ENCODE data around the gene ZNF8. TPM values are rescaled to one million over a fixed set of nuclear protein-coding genes. Genes with fewer than 3 reads are reported as not detected.

The ZNF8 gene
- total and polyA plus RNA-seq, 4 experiments from 2014 or later = 0.63 to 10.2 (median 5.2) TPM

DNA sequence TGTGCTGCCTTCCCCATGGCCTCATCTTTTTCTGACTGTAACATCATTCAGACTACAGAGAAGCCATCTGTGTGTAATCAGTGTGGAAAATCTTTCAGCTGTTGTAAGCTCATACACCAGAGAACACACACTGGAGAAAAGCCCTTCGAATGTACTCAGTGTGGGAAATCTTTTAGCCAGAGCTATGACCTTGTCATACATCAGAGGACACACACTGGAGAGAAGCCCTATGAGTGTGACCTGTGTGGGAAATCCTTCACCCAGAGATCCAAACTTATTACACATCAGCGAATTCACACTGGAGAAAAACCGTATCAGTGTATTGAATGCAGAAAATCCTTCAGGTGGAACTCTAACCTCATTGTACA, 17.2 kb upstream of the ZNF8 start:
- H3K4me3 ChIP-seq (ENCODE audit: low read length in 2 of 2) = peak overlapping the region in 1 of 2 donors; percentile 17
- POLR2A ChIA-PET (ENCODE audit: partially characterized antibody) = interaction anchor here (0.6 to 1.1 kb wide), 4 partner anchors 15 to 257 kb away, joined by 3 read pairs; no protein-coding TSS in a partner anchor
- no peaks in the 10 kb centered on the region for H3K27me3 ChIP-seq (ENCODE audit: insufficient read depth, low read length)
- Mint-ChIP-seq H3K4me1 (peaks cover 0 to 10% (median 0%) of the 10 kb centered on the region in 4 donors), H3K9me3 (peaks cover 0 to 100% (median 85%) of the 10 kb centered on the region in 8 donors), H3K4me3 (no peak overlapping the region), H3K27me3 (no peaks in the 10 kb centered on the region), H3K36me3 (peaks cover 60 to 67% of the 10 kb centered on the region in 2 donors), H3K27ac (no peak overlapping the region)
- H3K9me3 ChIP-seq (ENCODE audit: control insufficient read depth in 1 of 2, low read length in 2 of 2) = peaks cover 38 to 84% of the 10 kb centered on the region in 2 donors
- intact Hi-C loops (cut with micrococcal nuclease) = no loop called here
- no peak overlapping the region for H3K27ac ChIP-seq (ENCODE audit: low read depth, low read length)
- no peaks in the 10 kb centered on the region for H3K4me1 ChIP-seq (ENCODE audit: insufficient read depth, low read length)
- no peak for DNase-seq
- H3K36me3 ChIP-seq (ENCODE audit: insufficient read depth, low read length) = peaks cover 19% of the 10 kb centered on the region
- CTCF ChIA-PET (ENCODE audit: partially characterized antibody) = no interaction called here

DNA sequence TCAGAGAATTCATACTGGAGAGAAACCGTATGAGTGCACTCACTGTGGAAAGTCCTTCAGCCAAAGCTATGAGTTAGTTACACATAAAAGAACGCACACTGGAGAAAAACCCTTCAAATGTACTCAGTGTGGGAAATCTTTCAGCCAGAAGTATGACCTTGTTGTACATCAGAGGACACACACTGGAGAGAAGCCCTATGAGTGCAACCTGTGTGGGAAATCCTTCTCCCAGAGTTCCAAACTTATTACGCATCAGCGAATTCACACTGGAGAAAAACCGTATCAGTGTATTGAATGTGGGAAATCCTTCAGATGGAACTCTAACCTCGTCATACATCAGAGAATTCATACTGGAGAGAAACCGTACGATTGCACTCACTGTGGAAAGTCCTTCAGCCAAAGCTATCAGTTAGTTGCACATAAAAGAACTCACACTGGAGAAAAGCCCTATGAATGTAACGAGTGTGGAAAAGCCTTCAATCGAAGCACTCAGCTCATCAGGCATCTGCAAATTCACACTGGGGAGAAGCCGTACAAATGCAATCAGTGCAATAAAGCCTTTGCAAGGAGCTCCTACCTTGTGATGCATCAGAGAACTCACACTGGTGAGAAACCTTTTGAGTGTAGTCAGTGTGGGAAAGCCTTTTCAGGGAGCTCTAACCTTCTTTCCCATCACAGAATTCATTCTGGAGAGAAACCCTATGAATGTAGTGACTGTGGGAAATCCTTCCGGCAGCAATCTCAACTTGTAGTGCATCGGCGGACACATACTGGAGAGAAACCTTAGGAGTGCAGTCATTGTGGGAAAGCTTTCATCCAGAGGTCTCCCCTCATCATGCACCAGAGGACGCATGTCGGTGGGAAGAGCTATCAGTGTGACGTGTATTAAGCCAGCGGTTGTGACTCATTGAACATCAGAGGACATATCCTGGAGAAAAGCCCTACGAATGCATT, 16.5 kb upstream of the ZNF8 start:
- no peak overlapping the region for H3K27ac ChIP-seq (ENCODE audit: low read depth, low read length)
- H3K27ac Mint-ChIP-seq = no peak overlapping the region
- peaks cover 0 to 10% (median 0%) of the 10 kb centered on the region in 4 donors for H3K4me1 Mint-ChIP-seq
- no peak for DNase-seq
- no peaks in the 10 kb centered on the region for H3K27me3 Mint-ChIP-seq
- ChIA-PET CTCF (ENCODE audit: partially characterized antibody) (no interaction called here), POLR2A (ENCODE audit: partially characterized antibody) (interaction anchor here (0.6 to 1.1 kb wide), 5 partner anchors 15 to 256 kb away, joined by 3 read pairs; no protein-coding TSS in a partner anchor)
- intact Hi-C loops (cut with micrococcal nuclease) = no loop called here
- no peaks in the 10 kb centered on the region for H3K4me1 ChIP-seq (ENCODE audit: insufficient read depth, low read length)
- peaks cover 58 to 64% of the 10 kb centered on the region in 2 donors for H3K36me3 Mint-ChIP-seq
- H3K9me3 Mint-ChIP-seq = peaks cover 0 to 99% (median 84%) of the 10 kb centered on the region in 8 donors
- H3K36me3 ChIP-seq (ENCODE audit: insufficient read depth, low read length) = peaks cover 19% of the 10 kb centered on the region
- no peaks in the 10 kb centered on the region for H3K27me3 ChIP-seq (ENCODE audit: insufficient read depth, low read length)
- H3K4me3 ChIP-seq (ENCODE audit: low read length in 2 of 2) = peak overlapping the region; percentile 17 to 27
- H3K9me3 ChIP-seq (ENCODE audit: control insufficient read depth in 1 of 2, low read length in 2 of 2) = peaks cover 38 to 83% of the 10 kb centered on the region in 2 donors
- peak overlapping the region in 1 of 8 donors; percentile 22 for H3K4me3 Mint-ChIP-seq

DNA sequence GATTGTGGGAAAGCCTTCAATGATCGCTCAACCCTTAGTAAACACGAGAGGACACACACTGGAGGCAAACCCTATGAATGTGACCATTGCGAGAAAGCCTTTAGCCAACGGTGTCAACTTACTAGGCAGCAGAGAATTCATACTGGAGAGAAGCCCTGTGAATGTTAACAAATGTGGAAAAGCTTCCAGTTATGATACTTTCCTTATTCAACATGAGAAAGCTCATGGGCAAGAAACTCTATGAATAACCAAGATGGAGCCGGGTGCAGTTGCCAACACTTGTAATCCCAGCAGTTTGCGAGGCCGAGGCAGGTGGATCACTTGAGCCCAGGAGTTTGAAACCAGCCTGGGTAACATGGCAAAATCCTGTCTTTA, 15.8 kb upstream of the ZNF8 start:
- Mint-ChIP-seq H3K4me3 (peak overlapping the region in 2 of 8 donors; percentile 12 to 22), H3K4me1 (peaks cover 0 to 7% (median 0%) of the 10 kb centered on the region in 4 donors), H3K9me3 (peaks cover 0 to 99% (median 81%) of the 10 kb centered on the region in 8 donors), H3K27me3 (no peaks in the 10 kb centered on the region), H3K27ac (no peak overlapping the region), H3K36me3 (peaks cover 51 to 58% of the 10 kb centered on the region in 2 donors)
- intact Hi-C loops (cut with micrococcal nuclease) = no loop called here
- Histone ChIP-seq H3K4me1 (ENCODE audit: insufficient read depth, low read length) (no peaks in the 10 kb centered on the region), H3K36me3 (ENCODE audit: insufficient read depth, low read length) (peaks cover 19% of the 10 kb centered on the region), H3K9me3 (ENCODE audit: control insufficient read depth in 1 of 2, low read length in 2 of 2) (peaks cover 37 to 76% of the 10 kb centered on the region in 2 donors), H3K27me3 (ENCODE audit: insufficient read depth, low read length) (no peaks in the 10 kb centered on the region), H3K27ac (ENCODE audit: low read depth, low read length) (no peak overlapping the region), H3K4me3 (ENCODE audit: low read length in 2 of 2) (peak overlapping the region; percentile 17 to 27)
- CTCF ChIA-PET (ENCODE audit: partially characterized antibody) = no interaction called here
- no peak for DNase-seq
- POLR2A ChIA-PET (ENCODE audit: partially characterized antibody) = interaction anchor here (1.1 kb wide), 2 partner anchors 14 to 32 kb away, joined by 3 read pairs; no protein-coding TSS in a partner anchor

DNA sequence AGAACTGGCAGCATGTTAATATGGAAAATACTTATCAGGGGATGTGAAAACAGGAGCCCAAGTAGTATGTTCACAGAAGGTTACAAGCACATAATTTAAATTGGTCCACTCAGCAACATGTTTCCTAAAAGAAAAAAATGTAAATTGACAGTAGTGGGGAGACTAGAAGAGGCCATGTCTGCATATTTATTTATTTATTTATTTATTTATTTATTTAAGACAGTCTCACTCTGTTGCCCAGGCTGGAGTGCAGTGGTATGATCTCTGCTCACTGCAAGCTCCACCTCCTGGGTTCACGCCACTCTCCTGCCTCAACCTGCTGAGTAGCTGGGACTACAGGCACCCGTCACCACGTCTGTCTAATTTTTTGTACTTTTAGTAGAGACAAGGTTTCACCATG, 13.7 kb upstream of the ZNF8 start:
- no peak overlapping the region for H3K4me3 ChIP-seq (ENCODE audit: low read length in 2 of 2)
- H3K9me3 Mint-ChIP-seq = peaks cover 0 to 97% (median 74%) of the 10 kb centered on the region in 8 donors
- peaks cover 15% of the 10 kb centered on the region for H3K36me3 ChIP-seq (ENCODE audit: insufficient read depth, low read length)
- no peak overlapping the region for H3K4me3 Mint-ChIP-seq
- peaks cover 25 to 61% of the 10 kb centered on the region in 2 donors for H3K9me3 ChIP-seq (ENCODE audit: control insufficient read depth in 1 of 2, low read length in 2 of 2)
- CTCF ChIA-PET (ENCODE audit: partially characterized antibody) = interaction anchor here (1.3 kb wide), 1 partner anchor 9 kb away, joined by 4 read pairs; no protein-coding TSS in a partner anchor
- no peak for DNase-seq
- H3K4me1 ChIP-seq (ENCODE audit: insufficient read depth, low read length) = no peaks in the 10 kb centered on the region
- H3K4me1 Mint-ChIP-seq = peaks cover 0 to 1% (median 0%) of the 10 kb centered on the region in 4 donors
- H3K27ac ChIP-seq (ENCODE audit: low read depth, low read length) = no peak overlapping the region
- H3K27ac Mint-ChIP-seq = no peak overlapping the region
- POLR2A ChIA-PET (ENCODE audit: partially characterized antibody) = no interaction called here
- no peaks in the 10 kb centered on the region for H3K27me3 ChIP-seq (ENCODE audit: insufficient read depth, low read length)
- H3K36me3 Mint-ChIP-seq = peaks cover 45 to 48% of the 10 kb centered on the region in 2 donors
- H3K27me3 Mint-ChIP-seq = no peaks in the 10 kb centered on the region
- intact Hi-C loops (cut with micrococcal nuclease) = no loop called here

DNA sequence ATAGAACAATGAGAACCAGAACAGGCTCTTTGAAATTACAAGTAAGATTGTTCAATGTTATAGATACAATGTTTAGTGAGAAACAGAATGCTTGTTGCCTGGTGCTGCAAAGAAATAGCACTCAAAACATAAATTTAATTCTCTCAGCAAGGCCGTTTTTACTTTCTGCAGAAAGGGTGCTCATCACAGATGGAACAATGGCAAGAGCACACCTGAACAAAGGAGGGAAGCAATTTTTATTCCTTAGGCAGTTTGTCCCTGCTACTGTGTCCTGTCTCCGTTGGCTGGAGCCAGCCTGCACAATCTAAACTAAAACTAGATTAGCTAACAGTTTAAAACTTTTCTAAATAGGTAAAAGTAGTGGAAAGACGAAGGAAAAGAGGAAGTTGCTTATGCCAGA, 10.4 kb upstream of the ZNF8 start:
- CTCF ChIA-PET (ENCODE audit: partially characterized antibody) = no interaction called here
- peaks cover 7 to 35% of the 10 kb centered on the region in 2 donors for H3K9me3 ChIP-seq (ENCODE audit: control insufficient read depth in 1 of 2, low read length in 2 of 2)
- intact Hi-C loops (cut with micrococcal nuclease) = no loop called here

DNA sequence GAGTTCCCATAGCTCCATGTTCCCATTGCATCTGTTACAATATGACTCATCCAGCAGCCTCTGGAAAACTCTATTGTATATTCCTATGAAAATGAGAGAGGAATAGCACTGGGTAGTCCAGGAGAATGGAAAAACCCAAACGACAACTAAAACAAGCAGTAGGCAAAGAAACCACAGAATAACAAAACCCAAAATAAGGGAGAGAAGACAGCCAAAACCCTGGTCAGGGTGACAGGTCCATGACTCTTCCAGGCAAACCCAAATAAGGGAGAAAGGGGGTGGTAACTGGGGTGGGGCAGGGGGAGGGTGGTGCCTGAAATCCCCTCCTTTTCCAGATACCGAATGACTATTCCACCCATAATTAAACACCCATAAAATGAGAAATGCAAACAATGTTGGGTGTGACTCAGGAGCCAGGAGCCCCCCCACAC, 4.0 kb upstream of the ZNF8 start:
- Mint-ChIP-seq H3K4me1 (peaks cover 8 to 37% (median 18%) of the 10 kb centered on the region in 4 donors), H3K36me3 (peaks cover 48 to 59% of the 10 kb centered on the region in 2 donors), H3K9me3 (peaks cover 0 to 50% (median 35%) of the 10 kb centered on the region in 8 donors), H3K27ac (peak overlapping the region in 2 of 7 donors; percentile 21 to 60), H3K4me3 (no peak overlapping the region), H3K27me3 (no peaks in the 10 kb centered on the region)
- peaks cover 0 to 18% of the 10 kb centered on the region in 2 donors for H3K9me3 ChIP-seq (ENCODE audit: control insufficient read depth in 1 of 2, low read length in 2 of 2)
- no peaks in the 10 kb centered on the region for H3K27me3 ChIP-seq (ENCODE audit: insufficient read depth, low read length)
- H3K27ac ChIP-seq (ENCODE audit: low read depth, low read length) = no peak overlapping the region
- peaks cover 4% of the 10 kb centered on the region for H3K36me3 ChIP-seq (ENCODE audit: insufficient read depth, low read length)
- no peak overlapping the region for H3K4me3 ChIP-seq (ENCODE audit: low read length in 2 of 2)
- peaks cover 20% of the 10 kb centered on the region for H3K4me1 ChIP-seq (ENCODE audit: insufficient read depth, low read length)
- POLR2A ChIA-PET (ENCODE audit: partially characterized antibody) = no interaction called here
- no peak for DNase-seq
- intact Hi-C loops (cut with micrococcal nuclease) = no loop called here
- CTCF ChIA-PET (ENCODE audit: partially characterized antibody) = interaction anchor here (0.6 kb wide), 1 partner anchor 9 kb away, joined by 4 read pairs; no protein-coding TSS in a partner anchor

More for the DNA sequence above, 10.4 kb upstream of the ZNF8 start:
- Mint-ChIP-seq H3K4me3 (no peak overlapping the region), H3K4me1 (peaks cover 0 to 1% (median 0%) of the 10 kb centered on the region in 4 donors), H3K36me3 (peaks cover 37 to 49% of the 10 kb centered on the region in 2 donors), H3K27me3 (no peaks in the 10 kb centered on the region), H3K27ac (no peak overlapping the region), H3K9me3 (peaks cover 0 to 94% (median 63%) of the 10 kb centered on the region in 8 donors)
- POLR2A ChIA-PET (ENCODE audit: partially characterized antibody) = no interaction called here
- Histone ChIP-seq H3K27ac (ENCODE audit: low read depth, low read length) (no peak overlapping the region), H3K27me3 (ENCODE audit: insufficient read depth, low read length) (no peaks in the 10 kb centered on the region), H3K4me1 (ENCODE audit: insufficient read depth, low read length) (no peaks in the 10 kb centered on the region), H3K36me3 (ENCODE audit: insufficient read depth, low read length) (no peaks in the 10 kb centered on the region), H3K4me3 (ENCODE audit: low read length in 2 of 2) (no peak overlapping the region)
- DNase-seq = no peak

DNA sequence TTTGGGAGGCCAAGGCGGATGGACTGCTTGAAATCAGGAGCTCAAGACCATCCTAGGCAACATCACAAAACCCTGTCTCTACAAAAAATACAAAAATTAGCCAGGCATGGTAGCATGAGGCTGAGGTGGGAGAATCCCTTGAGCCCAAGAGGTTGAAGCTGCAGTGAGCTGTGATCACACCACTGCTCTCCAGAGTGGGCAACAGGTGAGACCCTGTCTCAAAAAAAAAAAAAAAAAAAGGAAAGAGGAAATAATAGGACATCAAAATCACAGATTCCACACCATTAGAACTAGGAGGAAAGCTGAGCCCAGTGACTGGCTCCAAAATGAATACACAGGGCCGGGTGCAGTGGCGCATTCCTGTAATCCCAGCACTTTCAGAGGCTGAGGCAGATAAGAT, 3.2 kb upstream of the ZNF8 start:
- Mint-ChIP-seq H3K27ac (peak overlapping the region in 1 of 7 donors; percentile 21), H3K36me3 (peaks cover 41 to 55% of the 10 kb centered on the region in 2 donors), H3K4me3 (no peak overlapping the region), H3K27me3 (no peaks in the 10 kb centered on the region), H3K9me3 (peaks cover 0 to 43% (median 29%) of the 10 kb centered on the region in 8 donors), H3K4me1 (peaks cover 15 to 45% (median 26%) of the 10 kb centered on the region in 4 donors)
- no peak overlapping the region for H3K27ac ChIP-seq (ENCODE audit: low read depth, low read length)
- POLR2A ChIA-PET (ENCODE audit: partially characterized antibody) = interaction anchor here (0.7 kb wide), 1 partner anchor 1085 kb away, joined by 4 read pairs; no protein-coding TSS in a partner anchor
- H3K4me1 ChIP-seq (ENCODE audit: insufficient read depth, low read length) = peaks cover 28% of the 10 kb centered on the region
- H3K36me3 ChIP-seq (ENCODE audit: insufficient read depth, low read length) = peaks cover 4% of the 10 kb centered on the region
- CTCF ChIA-PET (ENCODE audit: partially characterized antibody) = interaction anchor here (0.8 kb wide), 1 partner anchor 46 kb away, joined by 3 read pairs; the partner anchor contains the start of gene ZNF544
- DNase-seq = no peak
- peaks cover 0 to 12% of the 10 kb centered on the region in 2 donors for H3K9me3 ChIP-seq (ENCODE audit: control insufficient read depth in 1 of 2, low read length in 2 of 2)
- no peaks in the 10 kb centered on the region for H3K27me3 ChIP-seq (ENCODE audit: insufficient read depth, low read length)
- intact Hi-C loops (cut with micrococcal nuclease) = no loop called here
- no peak overlapping the region for H3K4me3 ChIP-seq (ENCODE audit: low read length in 2 of 2)

All from CD4-positive, alpha-beta memory T cell (primary cell).